Testis (tissue), 2 donors: Measurements from ENCODE around the gene LAIR1.

ENCODE experiments used
- POLR2A ChIP-seq: fragments of 450-650 bp; IDR thresholded peaks from one replicate; pipeline ENCODE4 v1.6.1; 2017; ENCODE audit warnings: antibody characterized with exemption, mild to moderate bottlenecking, moderate library complexity
- TF ChIP-seq, protein P1 (sequence below), 3 experiments: fragments of 450-650 bp in 2 of 3; fragments of 200-600 bp in 1 of 3; sonication (generic) in 1 of 3; IDR thresholded peaks; one replicate each; pipeline ENCODE4 v1.5.1; 2016 to 2019; ENCODE audit warnings: antibody characterized with exemption in 3 of 3, mild to moderate bottlenecking in 2 of 3, moderate library complexity in 1 of 3

GRCh38 chr19:54310543-54310942, 54.2 kb downstream of the LAIR1 start:
- TF ChIP-seq, protein P1, sequence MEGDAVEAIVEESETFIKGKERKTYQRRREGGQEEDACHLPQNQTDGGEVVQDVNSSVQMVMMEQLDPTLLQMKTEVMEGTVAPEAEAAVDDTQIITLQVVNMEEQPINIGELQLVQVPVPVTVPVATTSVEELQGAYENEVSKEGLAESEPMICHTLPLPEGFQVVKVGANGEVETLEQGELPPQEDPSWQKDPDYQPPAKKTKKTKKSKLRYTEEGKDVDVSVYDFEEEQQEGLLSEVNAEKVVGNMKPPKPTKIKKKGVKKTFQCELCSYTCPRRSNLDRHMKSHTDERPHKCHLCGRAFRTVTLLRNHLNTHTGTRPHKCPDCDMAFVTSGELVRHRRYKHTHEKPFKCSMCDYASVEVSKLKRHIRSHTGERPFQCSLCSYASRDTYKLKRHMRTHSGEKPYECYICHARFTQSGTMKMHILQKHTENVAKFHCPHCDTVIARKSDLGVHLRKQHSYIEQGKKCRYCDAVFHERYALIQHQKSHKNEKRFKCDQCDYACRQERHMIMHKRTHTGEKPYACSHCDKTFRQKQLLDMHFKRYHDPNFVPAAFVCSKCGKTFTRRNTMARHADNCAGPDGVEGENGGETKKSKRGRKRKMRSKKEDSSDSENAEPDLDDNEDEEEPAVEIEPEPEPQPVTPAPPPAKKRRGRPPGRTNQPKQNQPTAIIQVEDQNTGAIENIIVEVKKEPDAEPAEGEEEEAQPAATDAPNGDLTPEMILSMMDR (IDR thresholded peaks at IDR 0.05), result no peak
- no peak for TF ChIP-seq POLR2A
